ENCODE data around the gene CDC5L. TPM values are rescaled to one million over a fixed set of nuclear protein-coding genes. Genes with fewer than 3 reads are reported as not detected.

CDC5L gene
- total and polyA plus RNA-seq, 2 of the 13 experiments (the other 11 are each of a cell fraction or from before 2014, with no cell fraction given): 11.0 to 34.2 TPM

GRCh38 chr6:44441091-44441855 lies 53.8 kb downstream of the CDC5L start:
- Histone ChIP-seq H3K4me2 (ENCODE audit: low read depth, low read length) (no peak overlapping the region), H3K27me3 (ENCODE audit: control insufficient read depth in 1 of 2, insufficient read depth in 2 of 2, low read length in 2 of 2) (no peaks in the 10 kb centered on the region), H3K27ac (ENCODE audit: extremely low read length, insufficient read depth, low read length) (no peak overlapping the region), H3K9me3 (ENCODE audit: low read length) (peaks cover 25% of the 10 kb centered on the region), H3K36me3 (replicated peaks in 1 of 2; ENCODE audit: control insufficient read depth in 1 of 2, insufficient read depth in 2 of 2, low read length in 2 of 2) (peaks cover 11 to 41% of the 10 kb centered on the region in 2 experiments), H3K79me2 (ENCODE audit: insufficient read depth, low read length) (no peaks in the 10 kb centered on the region), H2AFZ (ENCODE audit: low read length) (no peak overlapping the region), H3K4me1 (ENCODE audit: insufficient read depth, low read length) (peaks cover 5% of the 10 kb centered on the region), H3K9ac (ENCODE audit: insufficient read depth, low read depth, low read length) (no peak overlapping the region), H3K4me3 (replicated peaks in 1 of 3; ENCODE audit: insufficient read depth in 1 of 3, low read depth in 2 of 3, low read length in 3 of 3) (no peak overlapping the region), H4K20me1 (ENCODE audit: insufficient read depth, low read length) (0 out of 2 replicates have a peak, but pooled peaks cover 6% of the 10 kb centered on the region)
- no peak for FAIRE-seq
- ChIA-PET POLR2A (no interaction called here), CTCF (ENCODE audit: low intra/inter-chr PET ratio, low total read pairs) (no interaction called here)
- TF ChIP-seq ZBTB7B (CRISPR knock-in tag; IDR thresholded peaks at IDR 0.05) (no peak), BRD4 (CRISPR knock-in tag; IDR thresholded peaks at IDR 0.05) (no peak), HNRNPK (IDR thresholded peaks at IDR 0.05; ENCODE audit: low read depth, low read length, poor library complexity, severe bottlenecking) (no peak), ZBTB44 (CRISPR knock-in tag; IDR thresholded peaks at IDR 0.05) (no peak)
- no peak for DNase-seq (ENCODE audit: low spot score)
- ATAC-seq: no peak
- 97% methylated on average over 5 of the region's 5 CpGs for WGBS (ENCODE audit: low lambda C conversion rate)
- no TSS peak for BruUV-seq (replicated peaks)
- intact Hi-C loops (cut with micrococcal nuclease; ENCODE audit: unreplicated experiment): no loop called here
- in situ Hi-C loops (cut with HindIII; ENCODE audit: extremely low pct_ligation_motif_present, low pct_unique_long_range_greater_than_20kb): no loop called here

- TF ChIP-seq ZMYM2 (CRISPR knock-in tag; IDR thresholded peaks at IDR 0.05) (no peak), MBD4 (IDR thresholded peaks at IDR 0.05; ENCODE audit: borderline replicate concordance, low read length) (no peak)
- no peak overlapping the region for H3K4me2 ChIP-seq (ENCODE audit: low read depth, low read length)
- H2AFZ ChIP-seq (ENCODE audit: low read length): no peak overlapping the region
- H3K9ac ChIP-seq (ENCODE audit: insufficient read depth, low read depth, low read length): no peak overlapping the region
- in situ Hi-C loops (cut with HindIII; ENCODE audit: extremely low pct_ligation_motif_present, low pct_unique_long_range_greater_than_20kb) (no loop called here), intact Hi-C loops (cut with micrococcal nuclease; ENCODE audit: unreplicated experiment) (no loop called here)
- no peaks in the 10 kb centered on the region for H3K79me2 ChIP-seq (ENCODE audit: insufficient read depth, low read length)
- ChIA-PET CTCF (ENCODE audit: low intra/inter-chr PET ratio, low total read pairs) (no interaction called here), POLR2A (no interaction called here)
- DNase-seq (ENCODE audit: low spot score): no peak
- no peak for ATAC-seq
- BruUV-seq (replicated peaks): no TSS peak
- H3K4me3 ChIP-seq (replicated peaks in 1 of 3; ENCODE audit: insufficient read depth in 1 of 3, low read depth in 2 of 3, low read length in 3 of 3): no peak overlapping the region
- H4K20me1 ChIP-seq (ENCODE audit: insufficient read depth, low read length): 0 out of 2 replicates have a peak, but pooled peaks cover 6% of the 10 kb centered on the region
- FAIRE-seq: no peak
- peaks cover 11 to 36% of the 10 kb centered on the region in 2 experiments for H3K36me3 ChIP-seq (replicated peaks in 1 of 2; ENCODE audit: control insufficient read depth in 1 of 2, insufficient read depth in 2 of 2, low read length in 2 of 2)
- H3K4me1 ChIP-seq (ENCODE audit: insufficient read depth, low read length): peaks cover 15% of the 10 kb centered on the region
- WGBS (ENCODE audit: low lambda C conversion rate): 98% methylated on average over 1 of the region's 1 CpG
- peaks cover 25% of the 10 kb centered on the region for H3K9me3 ChIP-seq (ENCODE audit: low read length)
- no peak overlapping the region for H3K27ac ChIP-seq (ENCODE audit: extremely low read length, insufficient read depth, low read length)
- no peaks in the 10 kb centered on the region for H3K27me3 ChIP-seq (ENCODE audit: control insufficient read depth in 1 of 2, insufficient read depth in 2 of 2, low read length in 2 of 2)
Measured at GRCh38 chr6:44442236-44442635, 54.7 kb downstream of the CDC5L start.
